Spleen (tissue), 11 donors: ENCODE data around the gene MEGF6. TPM values are rescaled to one million over a fixed set of nuclear protein-coding genes. Genes with fewer than 3 reads are reported as not detected.

Source experiments
- DNase-seq: peaks from one replicate; pipeline ENCODE4 v3.0.0-alpha.2; 2020
- H3K27ac ChIP-seq, 8 donors: fragments of 200-600 bp; sonication (generic) in 7 of 8; 1 replicate in 4 of 8; 2 replicates in 4 of 8; pipeline versions ENCODE4 v1.5.0 to v1.8.0; 2016 to 2021; ENCODE audit warnings: inconsistent platforms in 4 of 8, mild to moderate bottlenecking in 4 of 8, moderate library complexity in 1 of 8
- H3K27me3 ChIP-seq, 7 donors: fragments of 200-600 bp; sonication (generic) in 6 of 7; replicated peaks in 1 of 7; 1 replicate in 4 of 7; 2 replicates in 3 of 7; pipeline versions ENCODE4 v1.5.0 to v1.8.0; 2016 to 2021; ENCODE audit warnings: inconsistent platforms in 3 of 7, mild to moderate bottlenecking in 1 of 7
- H3K36me3 ChIP-seq, 6 donors: fragments of 200-600 bp; sonication (generic) in 5 of 6; 1 replicate in 4 of 6; 2 replicates in 2 of 6; pipeline versions ENCODE4 v1.5.0 to v1.8.0; 2016 to 2021; ENCODE audit warnings: inconsistent platforms in 2 of 6
- H3K4me1 ChIP-seq, 6 donors: fragments of 200-600 bp; sonication (generic) in 5 of 6; 1 replicate in 3 of 6; 2 replicates in 3 of 6; pipeline versions ENCODE4 v1.5.0 to v1.8.0; 2016 to 2021; ENCODE audit warnings: inconsistent platforms in 3 of 6
- H3K4me3 ChIP-seq, 8 donors: fragments of 200-600 bp; sonication (generic) in 7 of 8; 1 replicate in 4 of 8; 2 replicates in 4 of 8; pipeline versions ENCODE4 v1.5.0 to v1.8.0; 2016 to 2021; ENCODE audit warnings: inconsistent platforms in 4 of 8, mild to moderate bottlenecking in 4 of 8, moderate library complexity in 2 of 8
- H3K9me3 ChIP-seq, 8 donors: fragments of 200-600 bp; sonication (generic) in 7 of 8; 1 replicate in 4 of 8; 2 replicates in 4 of 8; pipeline versions ENCODE4 v1.5.0 to v1.8.0; 2016 to 2021; ENCODE audit warnings: inconsistent platforms in 4 of 8
- POLR2A ChIP-seq, 3 donors: fragments of 450-650 bp; IDR thresholded peaks; one replicate each; pipeline ENCODE4 v1.5.1; 2017; ENCODE audit warnings: antibody characterized with exemption in 3 of 3, mild to moderate bottlenecking in 1 of 3
- POLR2AphosphoS5 ChIP-seq, 3 donors: sonication (generic); formaldehyde crosslinking; IDR thresholded peaks; one replicate each; pipeline ENCODE4 v1.5.1; 2017; ENCODE audit warnings: antibody characterized with exemption in 3 of 3
- WGBS, 5 donors: extraction: QIAGEN DNeasy Blood & Tissue Kit in 3 of 5; methylation state at CpG; one replicate each; pipeline versions ENCODE4 v1.1.5 to v1.1.7; 2013 to 2018; 5-methylcytosine and 5-hydroxymethylcytosine counted together
- intact Hi-C: fragments of 100-400 bp; cut with DNase I; formaldehyde crosslinking; loops from one replicate; pipeline ENCODE4 v1.15.0; 2023; ENCODE audit warnings: low total_unique reads
- polyA plus RNA-seq, 3 donors: library from polyadenylated mRNA; stranded (reverse); fragments of 200-250 nt; gene quantifications; one replicate each; pipeline ENCODE4 v1.2.1, GENCODE V29; 2013
- total RNA-seq, 7 donors: library from RNA; depleted of rRNA in 3 of 7; stranded (reverse); fragments of >200 nt in 3 of 7; fragmentation: NEBNext Ultra II Directional in 4 of 7; extraction: Animal tissue kit (Norgen Biotek cat#: 25700) in 4 of 7; gene quantifications; one replicate each; pipeline versions ENCODE4 v1.1.0 to v1.2.1, GENCODE V29; 2016 to 2021
- TF ChIP-seq, protein P1 (sequence below), 11 experiments: fragments of 200-600 bp in 7 of 11; fragments of 450-650 bp in 4 of 11; sonication (generic) in 4 of 11; IDR thresholded peaks in 8 of 11; conservative IDR thresholded peaks in 3 of 11; 1 replicate in 7 of 11; 2 replicates in 4 of 11; pipeline versions ENCODE4 v1.4.0 to v1.8.0; 2016 to 2021; ENCODE audit warnings: antibody characterized with exemption in 11 of 11, inconsistent platforms in 4 of 11, mild to moderate bottlenecking in 1 of 11
- donor health status: healthy with polysubstance abuse.
- donor health status: DM: no; HTN: no; CAD: no; lungs with moderate emphysema.
- donor health status: DM: no; HTN: no; CAD: no.
- donor health status: Bipolar disorder and iron deficiency.
- donor health status: healthy.
- donor health status: DM: no; HTN: no; CAD: no.
- donor health status: DM: yes; HTN: yes; CAD: no.

Gene MEGF6
- total and polyA plus RNA-seq, 10 donors = 8.7 to 39.5 (median 20.3) TPM

DNA sequence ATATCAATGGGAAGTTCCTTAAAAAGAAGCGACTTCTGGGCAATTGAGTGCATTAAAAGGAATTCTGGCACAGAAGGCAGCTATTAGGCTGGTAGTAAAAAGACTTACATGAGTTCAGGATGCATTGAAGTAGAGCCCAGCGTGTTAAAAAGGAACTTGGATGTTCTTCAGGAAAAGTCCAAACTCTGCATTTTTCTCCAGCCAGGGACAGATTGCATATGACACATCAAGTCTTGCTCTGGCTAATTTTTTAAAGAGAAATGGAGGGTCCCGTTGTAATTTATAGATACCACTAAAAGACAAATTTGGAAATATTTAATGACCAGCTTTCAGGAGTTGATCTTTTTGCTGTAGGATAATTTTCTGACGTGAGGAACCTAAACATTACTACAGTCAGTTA, 14.7 kb upstream of the MEGF6 start:
- Histone ChIP-seq H3K4me3 (peak overlapping the region in 7 of 8 donors; percentile 96 to 100 (median 99)), H3K4me1 (peaks cover 21 to 54% (median 43%) of the 10 kb centered on the region in 6 donors), H3K27ac (peak overlapping the region in 5 of 8 donors; percentile 90 to 96 (median 95)), H3K9me3 (no peaks in the 10 kb centered on the region), H3K36me3 (peaks cover 5 to 56% (median 38%) of the 10 kb centered on the region in 6 donors), H3K27me3 (no peaks in the 10 kb centered on the region)
- no peak for DNase-seq
- intact Hi-C loops = no loop called here
- WGBS, 5 donors = 76 to 89% (median 85%) methylated on average over 4 of the region's 4 CpGs
- no peak for TF ChIP-seq POLR2A (IDR thresholded peaks at IDR 0.05)
- TF ChIP-seq, protein P1, sequence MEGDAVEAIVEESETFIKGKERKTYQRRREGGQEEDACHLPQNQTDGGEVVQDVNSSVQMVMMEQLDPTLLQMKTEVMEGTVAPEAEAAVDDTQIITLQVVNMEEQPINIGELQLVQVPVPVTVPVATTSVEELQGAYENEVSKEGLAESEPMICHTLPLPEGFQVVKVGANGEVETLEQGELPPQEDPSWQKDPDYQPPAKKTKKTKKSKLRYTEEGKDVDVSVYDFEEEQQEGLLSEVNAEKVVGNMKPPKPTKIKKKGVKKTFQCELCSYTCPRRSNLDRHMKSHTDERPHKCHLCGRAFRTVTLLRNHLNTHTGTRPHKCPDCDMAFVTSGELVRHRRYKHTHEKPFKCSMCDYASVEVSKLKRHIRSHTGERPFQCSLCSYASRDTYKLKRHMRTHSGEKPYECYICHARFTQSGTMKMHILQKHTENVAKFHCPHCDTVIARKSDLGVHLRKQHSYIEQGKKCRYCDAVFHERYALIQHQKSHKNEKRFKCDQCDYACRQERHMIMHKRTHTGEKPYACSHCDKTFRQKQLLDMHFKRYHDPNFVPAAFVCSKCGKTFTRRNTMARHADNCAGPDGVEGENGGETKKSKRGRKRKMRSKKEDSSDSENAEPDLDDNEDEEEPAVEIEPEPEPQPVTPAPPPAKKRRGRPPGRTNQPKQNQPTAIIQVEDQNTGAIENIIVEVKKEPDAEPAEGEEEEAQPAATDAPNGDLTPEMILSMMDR (IDR thresholded peaks at IDR 0.05 in 8 of 11, conservative IDR thresholded peaks at IDR 0.05 in 3 of 11) = no peak
- no peak for TF ChIP-seq POLR2AphosphoS5 (IDR thresholded peaks at IDR 0.05)

DNA sequence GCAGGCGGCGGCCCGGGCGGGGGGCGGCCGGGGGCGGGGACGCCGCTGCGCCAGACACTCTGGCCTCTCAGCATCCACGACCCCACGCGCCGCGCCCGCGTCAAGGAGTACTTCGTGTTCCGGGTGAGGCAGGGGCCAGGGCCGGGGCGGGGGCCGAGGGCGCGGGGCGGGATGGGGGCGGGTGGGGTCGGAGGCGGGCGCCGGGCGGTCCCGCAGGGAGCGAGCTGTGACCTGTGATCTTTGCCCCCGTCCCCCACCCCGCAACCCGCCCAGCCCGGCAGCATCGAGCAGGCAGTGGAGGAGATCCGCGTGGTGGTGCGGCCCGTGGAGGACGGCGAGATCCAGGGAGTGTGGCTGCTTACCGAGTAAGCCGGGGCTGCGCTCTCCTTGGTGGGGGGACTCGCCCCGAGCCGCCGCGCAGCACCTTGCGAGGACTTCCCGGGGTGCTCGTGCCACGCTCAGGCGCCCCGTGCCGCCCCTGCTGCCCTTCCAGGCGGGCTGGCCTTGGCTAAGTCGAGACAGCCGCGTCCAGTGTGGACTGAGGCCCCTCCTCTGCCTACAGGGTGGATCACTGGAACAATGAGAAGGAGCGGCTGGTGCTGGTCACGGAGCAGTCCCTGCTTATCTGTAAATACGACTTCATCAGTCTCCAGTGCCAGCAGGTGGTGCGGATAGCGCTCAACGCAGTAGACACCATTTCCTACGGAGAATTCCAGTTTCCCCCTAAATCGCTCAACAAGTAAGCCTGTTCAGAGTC, 14.0 kb upstream of the MEGF6 start:
- peak; percentile 91 for DNase-seq
- H3K27me3 ChIP-seq = no peaks in the 10 kb centered on the region
- intact Hi-C loops = no loop called here
- peak overlapping the region; percentile 66 to 96 (median 92) for H3K27ac ChIP-seq
- no peaks in the 10 kb centered on the region for H3K9me3 ChIP-seq
- H3K4me1 ChIP-seq = peaks cover 21 to 60% (median 45%) of the 10 kb centered on the region in 6 donors
- WGBS, 5 donors = 5 to 23% (median 8%) methylated on average over 12 to 71 of the region's 71 CpGs
- peaks cover 5 to 49% (median 34%) of the 10 kb centered on the region in 6 donors for H3K36me3 ChIP-seq
- TF ChIP-seq POLR2A (IDR thresholded peaks at IDR 0.05) = no peak
- TF ChIP-seq, protein P1 (IDR thresholded peaks at IDR 0.05 in 8 of 11, conservative IDR thresholded peaks at IDR 0.05 in 3 of 11) = no peak
- peak in 2 of 3 donors; percentile 9 to 35 for TF ChIP-seq POLR2AphosphoS5 (IDR thresholded peaks at IDR 0.05)
- peak overlapping the region; percentile 96 to 100 (median 99) for H3K4me3 ChIP-seq

DNA sequence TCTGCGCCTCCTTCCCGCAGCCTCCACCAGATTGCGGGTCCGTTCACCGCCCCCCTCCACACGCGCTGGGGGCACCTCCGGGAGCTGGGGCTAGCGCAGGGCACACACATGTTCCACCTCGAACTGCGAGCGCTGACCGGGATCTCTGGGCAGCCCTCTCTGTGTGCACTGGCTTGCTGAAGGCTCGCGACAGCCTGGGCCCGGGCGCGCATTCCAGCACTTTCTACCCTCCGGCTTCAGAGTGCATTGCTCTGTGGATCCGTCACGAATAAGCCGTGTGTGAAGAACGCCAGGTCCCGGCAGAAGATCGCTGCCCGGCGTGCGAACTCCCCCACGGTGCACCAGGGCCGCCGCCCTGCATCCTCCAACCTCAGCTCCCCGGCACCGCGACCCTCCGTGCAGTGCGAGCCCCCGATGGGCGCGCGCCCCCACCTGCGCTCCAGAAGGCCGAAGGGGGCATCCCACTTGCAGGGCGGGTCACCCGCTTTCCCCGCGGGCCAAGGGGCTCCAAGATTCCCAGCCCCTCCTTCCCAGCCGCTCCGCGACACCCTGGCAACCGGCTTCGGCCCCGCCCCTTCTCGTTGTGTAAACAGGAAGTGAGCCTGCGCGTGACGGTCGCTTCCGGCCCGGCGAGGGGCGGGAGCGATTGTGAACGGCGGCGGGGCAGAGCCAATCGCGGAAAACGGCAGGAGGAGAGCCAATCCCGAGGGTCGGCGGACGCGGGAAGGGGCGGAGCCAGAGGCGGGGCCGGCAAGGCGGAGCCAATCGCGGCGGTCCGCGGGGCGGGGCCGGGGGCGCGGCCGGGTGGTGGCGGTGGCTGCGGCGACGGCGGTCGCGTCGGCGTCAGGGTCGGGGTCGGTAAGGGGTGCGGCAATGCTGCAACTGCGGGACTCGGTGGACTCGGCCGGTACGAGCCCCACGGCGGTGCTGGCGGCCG, 13.2 kb upstream of the MEGF6 start, which contains the start of gene TPRG1L:
TSS of gene TPRG1L (plus strand) at position 816 of the 937 bp plus-strand sequence. CDS start at position 874, 58 bp downstream.
- 1 to 2% (median 1%) methylated on average over 35 to 108 of the region's 108 CpGs for WGBS, 5 donors
- H3K27ac ChIP-seq = peak within 1 kb of the TSS; percentile 67 to 96 (median 92)
- peak within 1 kb of the TSS; percentile 96 to 100 (median 99) for H3K4me3 ChIP-seq
- H3K4me1 ChIP-seq = peaks cover 21 to 64% (median 43%) of the 10 kb centered on the region in 6 donors
- DNase-seq = peak; percentile 99
- no peaks in the 10 kb centered on the region for H3K9me3 ChIP-seq
- no peaks in the 10 kb centered on the region for H3K27me3 ChIP-seq
- peaks cover 5 to 41% (median 27%) of the 10 kb centered on the region in 6 donors for H3K36me3 ChIP-seq
- TF ChIP-seq, protein P1 (IDR thresholded peaks at IDR 0.05 in 8 of 11, conservative IDR thresholded peaks at IDR 0.05 in 3 of 11) = peak in 2 of 11 experiments; percentile 27 to 29
- TF ChIP-seq POLR2AphosphoS5 (IDR thresholded peaks at IDR 0.05) (peak; percentile 88 to 93 (median 92)), POLR2A (IDR thresholded peaks at IDR 0.05) (no peak)
- intact Hi-C loops = no loop called here
